SH-SY5Y (cell line): ENCODE results near the gene UPK3A.
A peak's percentile ranks its signal among the peaks of the same experiment; 100 is the strongest.

Experiments
- GATA2 ChIP-seq: IDR thresholded peaks from 2 replicates; pipeline ENCODE4 v1.6.1; 2011; ENCODE audit warnings: mild to moderate bottlenecking, low read depth, low read length
- GATA3 ChIP-seq: IDR thresholded peaks from 2 replicates; pipeline ENCODE4 v1.6.1; 2011; ENCODE audit warnings: low read depth, mild to moderate bottlenecking, low read length, moderate library complexity

UPK3A gene

GRCh38 chr22:45284705-45285262, at the start of gene UPK3A:
Gene UPK3A, plus strand, starts transcription at chr22:45284949. Its CDS starts 65 bp downstream, at chr22:45285014.
- TF ChIP-seq GATA3 (no peak), GATA2 (no peak)

- TF ChIP-seq GATA2 (no peak), GATA3 (no peak)
Measured at GRCh38 chr22:45235101-45235777, 49.5 kb upstream of the UPK3A start.

- no peak for TF ChIP-seq GATA2
- no peak for TF ChIP-seq GATA3
Measured at GRCh38 chr22:45235851-45236342, 48.9 kb upstream of the UPK3A start.

- TF ChIP-seq GATA3 (no peak), GATA2 (no peak)
Measured at GRCh38 chr22:45237065-45237990, 47.4 kb upstream of the UPK3A start.

GRCh38 chr22:45238076-45238956, 46.4 kb upstream of the UPK3A start:
- TF ChIP-seq GATA2 (peak; percentile 59; the same call in 1 of the 2 replicates), GATA3 (no peak)

GRCh38 chr22:45238957-45239680, 45.6 kb upstream of the UPK3A start:
- TF ChIP-seq GATA3 (no peak), GATA2 (no peak)

GRCh38 chr22:45239681-45240051, 45.1 kb upstream of the UPK3A start:
- TF ChIP-seq GATA3 (no peak), GATA2 (no peak)

GRCh38 chr22:45240104-45240809, 44.5 kb upstream of the UPK3A start:
- TF ChIP-seq GATA3 (no peak), GATA2 (no peak)

- TF ChIP-seq GATA2 (no peak), GATA3 (no peak)
Measured at GRCh38 chr22:45240810-45241631, 43.7 kb upstream of the UPK3A start, which contains the start of gene KIAA0930. Gene KIAA0930, minus strand, starts transcription at chr22:45240894. Its CDS starts 191 bp downstream, at chr22:45240703.

- TF ChIP-seq GATA3: no peak
- no peak for TF ChIP-seq GATA2
Measured at GRCh38 chr22:45242778-45243191, 42.0 kb upstream of the UPK3A start.

GRCh38 chr22:45244916-45245315, 39.8 kb upstream of the UPK3A start:
- no peak for TF ChIP-seq GATA3
- TF ChIP-seq GATA2: no peak
